ENCODE data around the gene OGDHL.

The OGDHL gene

DNA sequence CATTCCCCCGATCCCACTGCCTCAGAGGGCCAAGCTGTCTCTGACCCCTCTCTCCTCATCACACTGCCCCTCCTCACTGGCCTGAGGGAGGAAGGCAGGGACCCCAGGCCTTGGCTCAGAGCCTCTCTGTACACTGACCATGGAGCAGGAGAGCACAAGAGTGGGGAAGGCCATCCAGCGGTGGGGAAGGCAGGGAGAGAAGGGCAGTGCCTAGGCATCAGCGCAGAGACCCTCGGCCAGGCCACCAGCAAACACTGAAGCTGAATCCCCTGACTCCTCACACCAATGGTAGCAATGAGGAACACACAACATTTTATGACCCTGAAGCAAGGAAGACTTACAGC lies 14.8 kb downstream of the OGDHL start:
- TF ChIP-seq, protein P1, sequence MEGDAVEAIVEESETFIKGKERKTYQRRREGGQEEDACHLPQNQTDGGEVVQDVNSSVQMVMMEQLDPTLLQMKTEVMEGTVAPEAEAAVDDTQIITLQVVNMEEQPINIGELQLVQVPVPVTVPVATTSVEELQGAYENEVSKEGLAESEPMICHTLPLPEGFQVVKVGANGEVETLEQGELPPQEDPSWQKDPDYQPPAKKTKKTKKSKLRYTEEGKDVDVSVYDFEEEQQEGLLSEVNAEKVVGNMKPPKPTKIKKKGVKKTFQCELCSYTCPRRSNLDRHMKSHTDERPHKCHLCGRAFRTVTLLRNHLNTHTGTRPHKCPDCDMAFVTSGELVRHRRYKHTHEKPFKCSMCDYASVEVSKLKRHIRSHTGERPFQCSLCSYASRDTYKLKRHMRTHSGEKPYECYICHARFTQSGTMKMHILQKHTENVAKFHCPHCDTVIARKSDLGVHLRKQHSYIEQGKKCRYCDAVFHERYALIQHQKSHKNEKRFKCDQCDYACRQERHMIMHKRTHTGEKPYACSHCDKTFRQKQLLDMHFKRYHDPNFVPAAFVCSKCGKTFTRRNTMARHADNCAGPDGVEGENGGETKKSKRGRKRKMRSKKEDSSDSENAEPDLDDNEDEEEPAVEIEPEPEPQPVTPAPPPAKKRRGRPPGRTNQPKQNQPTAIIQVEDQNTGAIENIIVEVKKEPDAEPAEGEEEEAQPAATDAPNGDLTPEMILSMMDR (IDR thresholded peaks at IDR 0.05; ENCODE audit: borderline replicate concordance, control extremely low read depth, extremely low read depth, insufficient read depth, missing control alignments) = no peak
- no peak for DNase-seq (ENCODE audit: low spot score)
- in situ Hi-C loops (cut with MboI; ENCODE audit: low sequenced_read_pairs, unreplicated experiment) = no loop called here

GRCh38 chr10:49746626-49747302 lies 15.4 kb downstream of the OGDHL start:
- in situ Hi-C loops (cut with MboI; ENCODE audit: low sequenced_read_pairs, unreplicated experiment) = no loop called here
- DNase-seq (ENCODE audit: low spot score) = no peak
- TF ChIP-seq, protein P1 (IDR thresholded peaks at IDR 0.05; ENCODE audit: borderline replicate concordance, control extremely low read depth, extremely low read depth, insufficient read depth, missing control alignments) = no peak

- in situ Hi-C loops (cut with MboI; ENCODE audit: low sequenced_read_pairs, unreplicated experiment) = no loop called here
- TF ChIP-seq, protein P1 (IDR thresholded peaks at IDR 0.05; ENCODE audit: borderline replicate concordance, control extremely low read depth, extremely low read depth, insufficient read depth, missing control alignments) = no peak
- no peak for DNase-seq (ENCODE audit: low spot score)
Observed at GRCh38 chr10:49745756-49746155, 16.4 kb downstream of the OGDHL start.

- in situ Hi-C loops (cut with MboI; ENCODE audit: low sequenced_read_pairs, unreplicated experiment) = no loop called here
- TF ChIP-seq, protein P1 (IDR thresholded peaks at IDR 0.05; ENCODE audit: borderline replicate concordance, control extremely low read depth, extremely low read depth, insufficient read depth, missing control alignments) = no peak
- DNase-seq (ENCODE audit: low spot score) = peak; percentile 26
Observed at GRCh38 chr10:49744924-49745605, 17.1 kb downstream of the OGDHL start.

GRCh38 chr10:49744091-49744685 lies 17.9 kb downstream of the OGDHL start:
- TF ChIP-seq, protein P1 (IDR thresholded peaks at IDR 0.05; ENCODE audit: borderline replicate concordance, control extremely low read depth, extremely low read depth, insufficient read depth, missing control alignments) = no peak
- DNase-seq (ENCODE audit: low spot score) = peak; percentile 28
- in situ Hi-C loops (cut with MboI; ENCODE audit: low sequenced_read_pairs, unreplicated experiment) = no loop called here

GRCh38 chr10:49743464-49744075 lies 18.6 kb downstream of the OGDHL start:
- DNase-seq (ENCODE audit: low spot score) = peak; percentile 36
- TF ChIP-seq, protein P1 (IDR thresholded peaks at IDR 0.05; ENCODE audit: borderline replicate concordance, control extremely low read depth, extremely low read depth, insufficient read depth, missing control alignments) = no peak
- in situ Hi-C loops (cut with MboI; ENCODE audit: low sequenced_read_pairs, unreplicated experiment) = no loop called here
